Panc1 (cell line): ENCODE measurements around the gene STK24. TPM values are rescaled to one million over a fixed set of nuclear protein-coding genes. Genes with fewer than 3 reads are reported as not detected.

Experiments
- ATAC-seq: fragments of 200-7000 bp; cut with Tn5 transposase; 2 replicates; pipeline ENCODE4 v1.9.1; 2020; ENCODE audit warnings: mild to moderate bottlenecking, moderate library complexity
- BruUV-seq: library from RNA; stranded (reverse); fragments of 400-500 nt; replicated peaks from 2 replicates; lab custom pipeline; 2021; lab: Mats Ljungman, UMichigan
- CTCF ChIA-PET: fragments of 300-600 bp; sonication (Branson Sonifier 250); formaldehyde crosslinking; loops from one replicate; lab custom pipeline; 2022; ENCODE audit warnings: antibody characterized with exemption; lab: Charles Lee
- POLR2A ChIA-PET: fragments of 300-600 bp; sonication (Branson Sonifier 250); formaldehyde crosslinking; loops from one replicate; lab custom pipeline; 2022; ENCODE audit warnings: antibody characterized with exemption; lab: Charles Lee
- DNase-seq: peaks from one replicate; pipeline ENCODE4 v3.0.0-alpha.2; 2010; ENCODE audit warnings: low read depth, low spot score
- H3K27ac ChIP-seq: 2 replicates; pipeline ENCODE4 v1.5.1; 2011; ENCODE audit warnings: mild to moderate bottlenecking, low read length, inconsistent platforms
- H3K27me3 ChIP-seq: fragments of 200-500 bp; sonication (Bioruptor generic); 2 replicates; pipeline ENCODE4 v1.6.0; 2014; ENCODE audit warnings: low read length, inconsistent platforms; ENCODE audit not compliant: control insufficient read depth, insufficient read depth
- H3K36me3 ChIP-seq: fragments of 200-500 bp; sonication (Bioruptor generic); 2 replicates; pipeline ENCODE4 v1.5.1; 2014; ENCODE audit warnings: inconsistent platforms, mild to moderate bottlenecking, low read length, moderate library complexity; ENCODE audit not compliant: control insufficient read depth, insufficient read depth
- H3K4me1 ChIP-seq: 2 replicates; pipeline ENCODE4 v1.5.1; 2011; ENCODE audit warnings: inconsistent platforms, mild to moderate bottlenecking, low read length, moderate library complexity; ENCODE audit not compliant: control insufficient read depth, insufficient read depth
- H3K4me3 ChIP-seq, 2 experiments: 2 replicates each; pipeline ENCODE4 v1.5.1; 2011 to 2012; ENCODE audit warnings: low read depth in 2 of 2, low read length in 2 of 2, mild to moderate bottlenecking in 2 of 2, inconsistent platforms in 1 of 2, moderate library complexity in 1 of 2
- H3K9me3 ChIP-seq: fragments of 200-500 bp; sonication (Bioruptor generic); 2 replicates; pipeline ENCODE4 v1.5.1; 2014; ENCODE audit warnings: low read depth, mild to moderate bottlenecking, inconsistent platforms, low read length, moderate library complexity; ENCODE audit not compliant: control insufficient read depth, insufficient read depth
- CTCF ChIP-seq: fragments of 450-650 bp; IDR thresholded peaks from 2 replicates; pipeline ENCODE4 v1.5.1; 2017; ENCODE audit warnings: mild to moderate bottlenecking
- POLR2AphosphoS5 ChIP-seq: IDR thresholded peaks from 2 replicates; pipeline ENCODE4 v1.6.1; 2012; ENCODE audit warnings: mild to moderate bottlenecking, low read depth, low read length, moderate library complexity
- REST ChIP-seq, 2 experiments: IDR thresholded peaks; 2 replicates each; pipeline ENCODE4 v1.6.1; 2011 to 2012; ENCODE audit warnings: low read depth in 2 of 2, control low read depth in 1 of 2, low read length in 1 of 2, mild to moderate bottlenecking in 1 of 2, moderate library complexity in 1 of 2; ENCODE audit not compliant: insufficient read depth in 1 of 2
- SIN3A ChIP-seq: IDR thresholded peaks from 2 replicates; pipeline ENCODE4 v1.6.1; 2012; ENCODE audit warnings: low read depth, mild to moderate bottlenecking, low read length, moderate library complexity, borderline replicate concordance; ENCODE audit not compliant: insufficient read depth
- TCF7L2 ChIP-seq: IDR thresholded peaks from 2 replicates; pipeline ENCODE4 v1.6.1; 2011; ENCODE audit warnings: mild to moderate bottlenecking, low read depth, low read length, inconsistent platforms
- in situ Hi-C: cut with HindIII; loops from 2 replicates; pipeline ENCODE4 v1.10.0; 2016; ENCODE audit warnings: low sequenced_read_pairs, low pct_unique_long_range_greater_than_20kb
- intact Hi-C: fragments of 100-400 bp; cut with micrococcal nuclease; formaldehyde crosslinking; loops from one replicate; pipeline ENCODE4 v1.10.0; 2022; ENCODE audit not compliant: unreplicated experiment
- total RNA-seq: library from RNA; stranded (reverse); gene quantifications from one replicate; pipeline ENCODE4 v1.2.1, GENCODE V29; 2021; ENCODE audit not compliant: unreplicated experiment

STK24 gene
- total RNA-seq, 1 experiment from 2014 or later: 57.3 TPM

- Histone ChIP-seq H3K36me3 (no peaks in the 10 kb centered on the region), H3K27me3 (no peaks in the 10 kb centered on the region), H3K4me1 (no peaks in the 10 kb centered on the region), H3K27ac (no peak overlapping the region), H3K9me3 (no peaks in the 10 kb centered on the region), H3K4me3 (no peak overlapping the region)
- POLR2A ChIA-PET: no interaction called here
- CTCF ChIA-PET: no interaction called here
- in situ Hi-C loops: no loop called here
- intact Hi-C loops: loop anchor here (10.0 kb wide), 1 partner anchor 293 kb away; no protein-coding TSS in a partner anchor
- ATAC-seq: no peak
- no TSS peak for BruUV-seq
- no peak for DNase-seq
- TF ChIP-seq CTCF (no peak), TCF7L2 (no peak)
These were observed 149.4 kb downstream of the STK24 start for GRCh38 chr13:98427331-98427995.

DNA sequence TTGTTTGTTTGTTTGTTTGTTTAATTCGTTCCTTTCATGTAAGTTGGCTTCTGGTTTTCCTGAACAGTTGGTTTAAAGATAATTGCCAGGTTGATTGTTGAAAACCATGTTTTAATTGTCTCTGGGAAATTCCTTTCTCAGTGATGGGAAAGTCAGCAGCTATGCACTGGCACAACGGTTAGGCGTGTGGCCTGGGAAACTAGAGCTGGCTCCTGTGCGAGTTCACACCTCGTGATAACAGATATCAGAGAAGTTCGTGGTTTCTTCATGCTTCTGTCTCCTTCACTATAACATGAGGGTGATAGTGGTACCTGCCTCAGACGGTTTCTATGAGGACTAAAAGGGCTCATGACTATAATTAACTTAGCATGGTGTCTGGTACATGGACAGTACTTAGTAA lies 153.5 kb downstream of the STK24 start:
- no peaks in the 10 kb centered on the region for H3K9me3 ChIP-seq
- intact Hi-C loops (loop anchor here (10.0 kb wide), 1 partner anchor 289 kb away; no protein-coding TSS in a partner anchor), in situ Hi-C loops (loop anchor here (25.0 kb wide), 1 partner anchor 286 kb away; the partner anchor contains the start of gene FARP1)
- no peak for TF ChIP-seq SIN3A
- TF ChIP-seq TCF7L2: no peak
- TF ChIP-seq POLR2AphosphoS5: no peak
- no peak for TF ChIP-seq CTCF
- no peak for TF ChIP-seq REST (IDR thresholded peaks at IDR 0.05; ENCODE audit: insufficient read depth in 1 of 2, low read depth in 2 of 2, low read length in 1 of 2)
- H3K27ac ChIP-seq: no peak overlapping the region
- no peaks in the 10 kb centered on the region for H3K4me1 ChIP-seq
- no TSS peak for BruUV-seq
- no peak overlapping the region for H3K4me3 ChIP-seq
- ATAC-seq: no peak
- ChIA-PET POLR2A (no interaction called here), CTCF (no interaction called here)
- H3K27me3 ChIP-seq: no peaks in the 10 kb centered on the region
- DNase-seq: no peak
- no peaks in the 10 kb centered on the region for H3K36me3 ChIP-seq
